ENCODE data around the gene ATOSB. TPM values are rescaled to one million over a fixed set of nuclear protein-coding genes. Genes with fewer than 3 reads are reported as not detected.

ATOSB gene
- total and polyA plus RNA-seq, 9 of the 15 experiments (the other 6 are each of a cell fraction or from before 2014, with no cell fraction given) = 0.45 to 8.0 (median 4.2) TPM

GRCh38 chr9:35096035-35096849 is 19.4 kb downstream of the ATOSB start, which contains the start of gene PIGO (continued):
- TF ChIP-seq POLR2AphosphoS5 (IDR thresholded peaks at IDR 0.05; ENCODE audit: control insufficient read depth, insufficient read depth, low read depth, low read length) = 0 out of 2 replicates have a peak, but pooled peaks have one; percentile 55
- TF ChIP-seq CHD2 (IDR thresholded peaks at IDR 0.05; ENCODE audit: low read depth, low read length) = no peak
- no peak for TF ChIP-seq ZNF431 (CRISPR knock-in tag; IDR thresholded peaks at IDR 0.05)
- no peak for TF ChIP-seq SRSF7 (optimal IDR thresholded peaks at IDR 0.05; ENCODE audit: low read depth, low read length)
- TF ChIP-seq ZKSCAN3 (CRISPR knock-in tag; IDR thresholded peaks at IDR 0.05) = no peak
- TF ChIP-seq HDAC6 (IDR thresholded peaks at IDR 0.05; ENCODE audit: low read depth, low read length) = no peak
- TF ChIP-seq, protein P1, sequence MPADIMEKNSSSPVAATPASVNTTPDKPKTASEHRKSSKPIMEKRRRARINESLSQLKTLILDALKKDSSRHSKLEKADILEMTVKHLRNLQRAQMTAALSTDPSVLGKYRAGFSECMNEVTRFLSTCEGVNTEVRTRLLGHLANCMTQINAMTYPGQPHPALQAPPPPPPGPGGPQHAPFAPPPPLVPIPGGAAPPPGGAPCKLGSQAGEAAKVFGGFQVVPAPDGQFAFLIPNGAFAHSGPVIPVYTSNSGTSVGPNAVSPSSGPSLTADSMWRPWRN (IDR thresholded peaks at IDR 0.05; ENCODE audit: low read depth) = no peak
- peak in 1 of 2 experiments; percentile 53 for TF ChIP-seq AFF1 (IDR thresholded peaks at IDR 0.05; ENCODE audit: low read depth in 1 of 2, partially characterized antibody in 2 of 2)
- TF ChIP-seq HBP1 (CRISPR knock-in tag; IDR thresholded peaks at IDR 0.05) = no peak
- no peak for TF ChIP-seq KLF6 (CRISPR knock-in tag; IDR thresholded peaks at IDR 0.05; ENCODE audit: borderline replicate concordance)
- 0 out of 2 replicates have a peak, but pooled peaks have one; percentile 8 for TF ChIP-seq MXI1 (IDR thresholded peaks at IDR 0.05; ENCODE audit: low read depth, low read length)
- no peak for TF ChIP-seq RCOR1 (IDR thresholded peaks at IDR 0.05; ENCODE audit: borderline replicate concordance in 1 of 2, low read depth in 2 of 2, low read length in 2 of 2)
- TF ChIP-seq, protein P2, sequence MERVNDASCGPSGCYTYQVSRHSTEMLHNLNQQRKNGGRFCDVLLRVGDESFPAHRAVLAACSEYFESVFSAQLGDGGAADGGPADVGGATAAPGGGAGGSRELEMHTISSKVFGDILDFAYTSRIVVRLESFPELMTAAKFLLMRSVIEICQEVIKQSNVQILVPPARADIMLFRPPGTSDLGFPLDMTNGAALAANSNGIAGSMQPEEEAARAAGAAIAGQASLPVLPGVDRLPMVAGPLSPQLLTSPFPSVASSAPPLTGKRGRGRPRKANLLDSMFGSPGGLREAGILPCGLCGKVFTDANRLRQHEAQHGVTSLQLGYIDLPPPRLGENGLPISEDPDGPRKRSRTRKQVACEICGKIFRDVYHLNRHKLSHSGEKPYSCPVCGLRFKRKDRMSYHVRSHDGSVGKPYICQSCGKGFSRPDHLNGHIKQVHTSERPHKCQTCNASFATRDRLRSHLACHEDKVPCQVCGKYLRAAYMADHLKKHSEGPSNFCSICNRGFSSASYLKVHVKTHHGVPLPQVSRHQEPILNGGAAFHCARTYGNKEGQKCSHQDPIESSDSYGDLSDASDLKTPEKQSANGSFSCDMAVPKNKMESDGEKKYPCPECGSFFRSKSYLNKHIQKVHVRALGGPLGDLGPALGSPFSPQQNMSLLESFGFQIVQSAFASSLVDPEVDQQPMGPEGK (CRISPR knock-in tag; IDR thresholded peaks at IDR 0.05; ENCODE audit: borderline replicate concordance) = no peak
- TF ChIP-seq NFE2 (IDR thresholded peaks at IDR 0.05; ENCODE audit: low read depth) = no peak
- no peak for TF ChIP-seq HMBOX1 (IDR thresholded peaks at IDR 0.05)
- no peak for TF ChIP-seq ARID2 (IDR thresholded peaks at IDR 0.05)
- TF ChIP-seq, protein P3, sequence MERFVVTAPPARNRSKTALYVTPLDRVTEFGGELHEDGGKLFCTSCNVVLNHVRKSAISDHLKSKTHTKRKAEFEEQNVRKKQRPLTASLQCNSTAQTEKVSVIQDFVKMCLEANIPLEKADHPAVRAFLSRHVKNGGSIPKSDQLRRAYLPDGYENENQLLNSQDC (CRISPR knock-in tag; IDR thresholded peaks at IDR 0.05) = no peak
- no peak for TF ChIP-seq ZSCAN32 (CRISPR knock-in tag; IDR thresholded peaks at IDR 0.05)
